Neural progenitor cell (in vitro differentiated cells): ENCODE results near the gene RPS15A. TPM values are rescaled to one million over a fixed set of nuclear protein-coding genes. Genes with fewer than 3 reads are reported as not detected.
"Not testable (repeated sequence)": the region's sequence is repeated elsewhere in the genome, so short reads cannot be mapped to it uniquely, and the experiment has no call there.

Experiments used
- DNase-seq: peaks from one replicate; pipeline ENCODE4 v3.0.0-alpha.2; 2016; ENCODE audit warnings: low spot score
- H2AFZ ChIP-seq: fragments of 200-600 bp; sonication (generic); replicated peaks from 2 replicates; pipeline ENCODE4 v1.6.1; 2016; ENCODE audit warnings: antibody characterized with exemption
- H3F3A ChIP-seq: fragments of 200-600 bp; sonication (generic); 2 replicates; pipeline ENCODE4 v1.6.1; 2016; ENCODE audit warnings: antibody characterized with exemption, low read depth
- H3K27ac ChIP-seq: fragments of 200-600 bp; sonication (generic); 2 replicates; pipeline ENCODE4 v1.5.1; 2016; ENCODE audit warnings: mild to moderate bottlenecking
- H3K27me3 ChIP-seq: fragments of 200-600 bp; sonication (generic); 2 replicates; pipeline ENCODE4 v1.6.1; 2016; ENCODE audit warnings: mild to moderate bottlenecking, moderate library complexity
- H3K36me3 ChIP-seq: fragments of 200-600 bp; sonication (generic); 2 replicates; pipeline ENCODE4 v1.5.1; 2016
- H3K4me1 ChIP-seq: fragments of 200-600 bp; sonication (generic); 2 replicates; pipeline ENCODE4 v1.6.1; 2016; ENCODE audit warnings: mixed run types
- H3K4me2 ChIP-seq: fragments of 200-600 bp; sonication (generic); 2 replicates; pipeline ENCODE4 v1.6.1; 2016
- H3K4me3 ChIP-seq: fragments of 200-600 bp; sonication (generic); 2 replicates; pipeline ENCODE4 v1.5.1; 2016
- H3K79me2 ChIP-seq: fragments of 200-600 bp; sonication (generic); 2 replicates; pipeline ENCODE4 v1.6.1; 2016; ENCODE audit warnings: low read depth
- H3K9ac ChIP-seq: fragments of 200-600 bp; sonication (generic); 2 replicates; pipeline ENCODE4 v1.6.1; 2016
- H3K9me3 ChIP-seq: fragments of 200-600 bp; sonication (generic); 2 replicates; pipeline ENCODE4 v1.5.1; 2016; ENCODE audit warnings: low read depth
- H4K20me1 ChIP-seq: fragments of 200-600 bp; sonication (generic); 2 replicates; pipeline ENCODE4 v1.6.1; 2016; ENCODE audit warnings: low read depth
- H3K27ac Mint-ChIP-seq: 3 replicates; pipeline ENCODE4 v1.8.0; 2021; ENCODE audit warnings: mixed read lengths
- H3K27me3 Mint-ChIP-seq: 2 replicates; pipeline ENCODE4 v1.8.0; 2022; ENCODE audit warnings: low read depth, mild to moderate bottlenecking, inconsistent platforms, moderate library complexity, mixed read lengths; ENCODE audit not compliant: insufficient read depth
- H3K36me3 Mint-ChIP-seq: 3 replicates; pipeline ENCODE4 v1.8.0; 2021; ENCODE audit warnings: mixed read lengths
- H3K4me1 Mint-ChIP-seq: 3 replicates; pipeline ENCODE4 v1.8.0; 2021; ENCODE audit warnings: mixed read lengths
- H3K4me3 Mint-ChIP-seq: 3 replicates; pipeline ENCODE4 v1.8.0; 2021; ENCODE audit warnings: mild to moderate bottlenecking, moderate library complexity, mixed read lengths
- H3K9me3 Mint-ChIP-seq: 3 replicates; pipeline ENCODE4 v1.8.0; 2020; ENCODE audit warnings: mixed read lengths
- total RNA-seq: library from RNA; depleted of rRNA; stranded (reverse); fragments of >200 nt; gene quantifications from 2 replicates; pipeline ENCODE4 v1.2.3, GENCODE V29; 2015; ENCODE audit warnings: low replicate concordance

Gene RPS15A
- total RNA-seq, 1 donor from 2014 or later, result 4,863 TPM

DNA sequence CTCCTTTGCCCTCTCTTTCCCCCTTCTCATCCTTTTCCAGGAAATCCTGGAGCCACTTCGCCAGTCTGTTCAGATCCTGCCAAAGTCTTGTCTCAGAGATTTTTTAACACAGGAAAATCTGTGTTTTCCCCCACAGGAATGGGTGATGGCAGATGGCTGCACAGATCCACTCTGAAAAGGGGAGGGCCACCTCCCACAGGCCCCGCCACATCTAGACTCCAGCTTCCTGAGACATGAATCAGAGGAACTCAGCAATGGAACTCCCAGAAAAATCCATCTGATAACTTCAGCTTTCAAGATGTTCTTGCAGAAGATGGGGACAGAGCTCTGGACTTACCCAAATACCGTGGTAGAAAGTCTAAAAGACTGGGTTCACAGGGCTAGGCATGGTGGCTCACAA, 50.1 kb downstream of the RPS15A start:
- DNase-seq, H3K4me3 Mint-ChIP-seq, H3K36me3 Mint-ChIP-seq: not testable (repeated sequence)

DNA sequence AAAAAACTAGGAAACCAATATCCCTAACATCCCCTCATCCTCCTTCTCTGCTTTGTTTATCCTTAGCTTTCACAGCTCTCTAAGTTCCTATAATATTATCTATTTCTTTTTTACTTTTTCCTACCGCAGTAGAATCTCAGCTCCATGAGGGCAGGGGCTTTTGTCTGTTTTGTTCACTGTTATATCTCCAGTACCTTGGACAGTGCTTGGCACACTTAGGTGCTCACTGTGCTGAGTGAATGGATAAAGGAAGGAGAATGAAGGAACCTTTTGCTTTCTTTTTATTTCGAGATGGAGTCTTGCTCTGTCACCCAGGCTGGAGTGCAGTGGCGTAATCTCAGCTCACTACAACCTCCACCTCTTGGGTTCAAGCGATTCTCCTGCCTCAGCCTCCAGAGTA, 51.4 kb downstream of the RPS15A start:
- H3K27me3 ChIP-seq, H3K4me3 ChIP-seq, H3K4me1 Mint-ChIP-seq, H3K4me2 ChIP-seq, H4K20me1 ChIP-seq, H3K27ac Mint-ChIP-seq, H3K27me3 Mint-ChIP-seq, H3K27ac ChIP-seq, H3K36me3 ChIP-seq, H3K4me3 Mint-ChIP-seq, H3K9me3 ChIP-seq, H3K9ac ChIP-seq, H3F3A ChIP-seq, H3K4me1 ChIP-seq, H3K9me3 Mint-ChIP-seq, H3K79me2 ChIP-seq, H2AFZ ChIP-seq, H3K36me3 Mint-ChIP-seq, DNase-seq: not testable (repeated sequence)

More for the DNA sequence above, 50.1 kb downstream of the RPS15A start:
- not testable (repeated sequence) for H3K27me3 Mint-ChIP-seq, H3K79me2 ChIP-seq, H4K20me1 ChIP-seq, H3K4me1 Mint-ChIP-seq, H3K27me3 ChIP-seq, H3K4me3 ChIP-seq, H3K27ac Mint-ChIP-seq, H3K4me1 ChIP-seq, H3F3A ChIP-seq, H3K9ac ChIP-seq, H3K27ac ChIP-seq, H3K4me2 ChIP-seq, H3K9me3 Mint-ChIP-seq, H2AFZ ChIP-seq, H3K36me3 ChIP-seq, H3K9me3 ChIP-seq

DNA sequence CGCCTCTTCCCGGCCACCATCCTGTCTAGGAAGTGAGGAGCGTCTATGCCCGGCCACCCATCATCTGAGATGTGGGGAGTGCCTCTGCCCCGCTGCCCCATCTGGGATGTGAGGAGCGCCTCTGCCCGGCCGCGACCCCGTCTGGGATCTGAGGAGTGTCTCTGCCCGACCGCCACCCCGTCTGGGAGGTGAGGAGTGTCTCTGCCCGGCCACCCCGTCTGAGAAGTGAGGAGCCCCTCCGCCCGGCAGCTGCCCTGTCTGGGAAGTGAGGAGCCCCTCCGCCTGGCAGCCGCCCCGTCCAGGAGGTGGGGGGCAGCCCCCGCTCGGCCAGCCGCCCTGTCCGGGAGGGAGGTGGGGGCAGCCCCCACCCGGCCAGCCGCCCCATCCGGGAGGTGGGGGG, 55.9 kb downstream of the RPS15A start:
- H3K27me3 Mint-ChIP-seq, H3K36me3 Mint-ChIP-seq, H2AFZ ChIP-seq, H3K4me1 Mint-ChIP-seq, H3K9me3 Mint-ChIP-seq, H3K27me3 ChIP-seq, H3K4me1 ChIP-seq, H3K9me3 ChIP-seq, H3F3A ChIP-seq, H4K20me1 ChIP-seq, H3K4me2 ChIP-seq, H3K4me3 ChIP-seq, H3K4me3 Mint-ChIP-seq, H3K9ac ChIP-seq, DNase-seq, H3K27ac Mint-ChIP-seq, H3K36me3 ChIP-seq, H3K79me2 ChIP-seq, H3K27ac ChIP-seq: not testable (repeated sequence)

Other genes starting within 250 kb of the RPS15A start
- 52.2 and 56.7 TPM in 2 replicates for gene NOMO2, start 228.2 kb downstream of the RPS15A start, total RNA-seq
- 777 and 813 TPM in 2 replicates for gene ARL6IP1, start 11.2 kb upstream of the RPS15A start, total RNA-seq
- 45.2 and 69.7 TPM in 2 replicates for gene SMG1, start 136.1 kb upstream of the RPS15A start, total RNA-seq
- gene TMC7, start 193.6 kb upstream of the RPS15A start, total RNA-seq, result 6.0 and 8.2 TPM in 2 replicates